ENCODE measurements around the gene TSSK6.

DNA sequence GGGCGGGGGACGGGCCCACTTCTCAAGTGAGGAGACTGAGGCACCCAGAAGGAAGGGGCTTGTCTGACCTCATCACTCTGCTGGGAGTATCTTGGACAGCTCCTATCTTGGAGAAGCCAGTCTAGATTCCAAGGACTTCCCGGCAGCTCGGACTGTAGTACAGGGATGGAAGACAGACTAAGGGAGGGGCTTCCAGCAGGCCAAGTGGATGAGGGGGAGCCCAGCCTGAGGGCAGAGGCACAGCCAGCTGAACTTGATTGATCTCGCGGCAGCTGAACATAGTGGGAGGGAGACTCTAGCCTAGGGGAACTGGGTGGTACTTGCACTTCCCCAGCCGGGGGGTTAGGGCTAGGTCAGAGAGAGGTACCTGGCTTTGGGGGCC lies 23.4 kb upstream of the TSSK6 start:
- no peak for TF ChIP-seq EZH2 (IDR thresholded peaks at IDR 0.05; ENCODE audit: low read depth, unreplicated experiment)
- TF ChIP-seq, protein P1, sequence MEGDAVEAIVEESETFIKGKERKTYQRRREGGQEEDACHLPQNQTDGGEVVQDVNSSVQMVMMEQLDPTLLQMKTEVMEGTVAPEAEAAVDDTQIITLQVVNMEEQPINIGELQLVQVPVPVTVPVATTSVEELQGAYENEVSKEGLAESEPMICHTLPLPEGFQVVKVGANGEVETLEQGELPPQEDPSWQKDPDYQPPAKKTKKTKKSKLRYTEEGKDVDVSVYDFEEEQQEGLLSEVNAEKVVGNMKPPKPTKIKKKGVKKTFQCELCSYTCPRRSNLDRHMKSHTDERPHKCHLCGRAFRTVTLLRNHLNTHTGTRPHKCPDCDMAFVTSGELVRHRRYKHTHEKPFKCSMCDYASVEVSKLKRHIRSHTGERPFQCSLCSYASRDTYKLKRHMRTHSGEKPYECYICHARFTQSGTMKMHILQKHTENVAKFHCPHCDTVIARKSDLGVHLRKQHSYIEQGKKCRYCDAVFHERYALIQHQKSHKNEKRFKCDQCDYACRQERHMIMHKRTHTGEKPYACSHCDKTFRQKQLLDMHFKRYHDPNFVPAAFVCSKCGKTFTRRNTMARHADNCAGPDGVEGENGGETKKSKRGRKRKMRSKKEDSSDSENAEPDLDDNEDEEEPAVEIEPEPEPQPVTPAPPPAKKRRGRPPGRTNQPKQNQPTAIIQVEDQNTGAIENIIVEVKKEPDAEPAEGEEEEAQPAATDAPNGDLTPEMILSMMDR (conservative IDR thresholded peaks at IDR 0.05; ENCODE audit: low read depth in 2 of 2), result no peak
- TF ChIP-seq POLR2AphosphoS5 (IDR thresholded peaks at IDR 0.05; ENCODE audit: low read depth), result no peak
- TF ChIP-seq REST (IDR thresholded peaks at IDR 0.05; ENCODE audit: unreplicated experiment), result no peak
- TF ChIP-seq EZH2phosphoT487 (IDR thresholded peaks at IDR 0.05; ENCODE audit: unreplicated experiment), result no peak
- TF ChIP-seq NANOG (IDR thresholded peaks at IDR 0.05; ENCODE audit: borderline replicate concordance), result no peak
- no peak for TF ChIP-seq CREB1 (CRISPR knock-in tag; IDR thresholded peaks at IDR 0.05; ENCODE audit: low read depth)
- TF ChIP-seq, protein P2, sequence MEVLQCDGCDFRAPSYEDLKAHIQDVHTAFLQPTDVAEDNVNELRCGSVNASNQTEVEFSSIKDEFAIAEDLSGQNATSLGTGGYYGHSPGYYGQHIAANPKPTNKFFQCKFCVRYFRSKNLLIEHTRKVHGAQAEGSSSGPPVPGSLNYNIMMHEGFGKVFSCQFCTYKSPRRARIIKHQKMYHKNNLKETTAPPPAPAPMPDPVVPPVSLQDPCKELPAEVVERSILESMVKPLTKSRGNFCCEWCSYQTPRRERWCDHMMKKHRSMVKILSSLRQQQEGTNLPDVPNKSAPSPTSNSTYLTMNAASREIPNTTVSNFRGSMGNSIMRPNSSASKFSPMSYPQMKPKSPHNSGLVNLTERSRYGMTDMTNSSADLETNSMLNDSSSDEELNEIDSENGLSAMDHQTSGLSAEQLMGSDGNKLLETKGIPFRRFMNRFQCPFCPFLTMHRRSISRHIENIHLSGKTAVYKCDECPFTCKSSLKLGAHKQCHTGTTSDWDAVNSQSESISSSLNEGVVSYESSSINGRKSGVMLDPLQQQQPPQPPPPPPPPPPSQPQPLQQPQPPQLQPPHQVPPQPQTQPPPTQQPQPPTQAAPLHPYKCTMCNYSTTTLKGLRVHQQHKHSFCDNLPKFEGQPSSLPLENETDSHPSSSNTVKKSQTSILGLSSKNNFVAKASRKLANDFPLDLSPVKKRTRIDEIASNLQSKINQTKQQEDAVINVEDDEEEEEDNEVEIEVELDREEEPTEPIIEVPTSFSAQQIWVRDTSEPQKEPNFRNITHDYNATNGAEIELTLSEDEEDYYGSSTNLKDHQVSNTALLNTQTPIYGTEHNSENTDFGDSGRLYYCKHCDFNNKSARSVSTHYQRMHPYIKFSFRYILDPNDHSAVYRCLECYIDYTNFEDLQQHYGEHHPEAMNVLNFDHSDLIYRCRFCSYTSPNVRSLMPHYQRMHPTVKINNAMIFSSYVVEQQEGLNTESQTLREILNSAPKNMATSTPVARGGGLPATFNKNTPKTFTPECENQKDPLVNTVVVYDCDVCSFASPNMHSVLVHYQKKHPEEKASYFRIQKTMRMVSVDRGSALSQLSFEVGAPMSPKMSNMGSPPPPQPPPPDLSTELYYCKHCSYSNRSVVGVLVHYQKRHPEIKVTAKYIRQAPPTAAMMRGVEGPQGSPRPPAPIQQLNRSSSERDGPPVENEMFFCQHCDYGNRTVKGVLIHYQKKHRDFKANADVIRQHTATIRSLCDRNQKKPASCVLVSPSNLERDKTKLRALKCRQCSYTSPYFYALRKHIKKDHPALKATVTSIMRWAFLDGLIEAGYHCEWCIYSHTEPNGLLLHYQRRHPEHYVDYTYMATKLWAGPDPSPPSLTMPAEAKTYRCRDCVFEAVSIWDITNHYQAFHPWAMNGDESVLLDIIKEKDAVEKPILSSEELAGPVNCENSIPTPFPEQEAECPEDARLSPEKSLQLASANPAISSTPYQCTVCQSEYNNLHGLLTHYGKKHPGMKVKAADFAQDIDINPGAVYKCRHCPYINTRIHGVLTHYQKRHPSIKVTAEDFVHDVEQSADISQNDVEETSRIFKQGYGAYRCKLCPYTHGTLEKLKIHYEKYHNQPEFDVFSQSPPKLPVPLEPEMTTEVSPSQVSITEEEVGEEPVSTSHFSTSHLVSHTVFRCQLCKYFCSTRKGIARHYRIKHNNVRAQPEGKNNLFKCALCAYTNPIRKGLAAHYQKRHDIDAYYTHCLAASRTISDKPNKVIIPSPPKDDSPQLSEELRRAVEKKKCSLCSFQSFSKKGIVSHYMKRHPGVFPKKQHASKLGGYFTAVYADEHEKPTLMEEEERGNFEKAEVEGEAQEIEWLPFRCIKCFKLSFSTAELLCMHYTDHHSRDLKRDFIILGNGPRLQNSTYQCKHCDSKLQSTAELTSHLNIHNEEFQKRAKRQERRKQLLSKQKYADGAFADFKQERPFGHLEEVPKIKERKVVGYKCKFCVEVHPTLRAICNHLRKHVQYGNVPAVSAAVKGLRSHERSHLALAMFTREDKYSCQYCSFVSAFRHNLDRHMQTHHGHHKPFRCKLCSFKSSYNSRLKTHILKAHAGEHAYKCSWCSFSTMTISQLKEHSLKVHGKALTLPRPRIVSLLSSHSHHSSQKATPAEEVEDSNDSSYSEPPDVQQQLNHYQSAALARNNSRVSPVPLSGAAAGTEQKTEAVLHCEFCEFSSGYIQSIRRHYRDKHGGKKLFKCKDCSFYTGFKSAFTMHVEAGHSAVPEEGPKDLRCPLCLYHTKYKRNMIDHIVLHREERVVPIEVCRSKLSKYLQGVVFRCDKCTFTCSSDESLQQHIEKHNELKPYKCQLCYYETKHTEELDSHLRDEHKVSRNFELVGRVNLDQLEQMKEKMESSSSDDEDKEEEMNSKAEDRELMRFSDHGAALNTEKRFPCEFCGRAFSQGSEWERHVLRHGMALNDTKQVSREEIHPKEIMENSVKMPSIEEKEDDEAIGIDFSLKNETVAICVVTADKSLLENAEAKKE (CRISPR knock-in tag; IDR thresholded peaks at IDR 0.05), result no peak
- TF ChIP-seq STAT1 (IDR thresholded peaks at IDR 0.05; ENCODE audit: unreplicated experiment), result no peak
- no peak for TF ChIP-seq JUNB (IDR thresholded peaks at IDR 0.05; ENCODE audit: unreplicated experiment)
- TF ChIP-seq ZNF331 (CRISPR knock-in tag; IDR thresholded peaks at IDR 0.05; ENCODE audit: low read depth), result no peak
- TF ChIP-seq, protein P3, sequence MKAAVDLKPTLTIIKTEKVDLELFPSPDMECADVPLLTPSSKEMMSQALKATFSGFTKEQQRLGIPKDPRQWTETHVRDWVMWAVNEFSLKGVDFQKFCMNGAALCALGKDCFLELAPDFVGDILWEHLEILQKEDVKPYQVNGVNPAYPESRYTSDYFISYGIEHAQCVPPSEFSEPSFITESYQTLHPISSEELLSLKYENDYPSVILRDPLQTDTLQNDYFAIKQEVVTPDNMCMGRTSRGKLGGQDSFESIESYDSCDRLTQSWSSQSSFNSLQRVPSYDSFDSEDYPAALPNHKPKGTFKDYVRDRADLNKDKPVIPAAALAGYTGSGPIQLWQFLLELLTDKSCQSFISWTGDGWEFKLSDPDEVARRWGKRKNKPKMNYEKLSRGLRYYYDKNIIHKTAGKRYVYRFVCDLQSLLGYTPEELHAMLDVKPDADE (IDR thresholded peaks at IDR 0.05), result no peak
- no peak for TF ChIP-seq ZNF114 (CRISPR knock-in tag; IDR thresholded peaks at IDR 0.05)

Data from GM23338 (cell line).